A549 treated with DMSO at 1 μM for 4 hours (cell line): Measurements from ENCODE around the gene OAS2. TPM values are rescaled to one million over a fixed set of nuclear protein-coding genes. Genes with fewer than 3 reads are reported as not detected.

Source experiments
- total RNA-seq: library from RNA; stranded (reverse); fragments of 200-300 nt; extraction: Qiagen RNA extraction; gene quantifications from 5 replicates; pipeline ENCODE4 v1.2.3, GENCODE V29; 2022; ENCODE audit warnings: low read depth

OAS2 gene
- total RNA-seq, result 0.16 to 0.37 TPM (median 0.27 TPM) in 4 of 5 replicates, not detected in the other

GRCh38 chr12:112978163-112979040 is at the start of gene OAS2:
OAS2 (plus strand) TSS chr12:112978519; CDS start chr12:112978609, 90 bp downstream.

GRCh38 chr12:112937741-112938719 is 40.3 kb upstream of the OAS2 start, which contains the start of gene OAS3:
OAS3 (plus strand) TSS chr12:112938474; CDS start chr12:112938531, 57 bp downstream.

DNA sequence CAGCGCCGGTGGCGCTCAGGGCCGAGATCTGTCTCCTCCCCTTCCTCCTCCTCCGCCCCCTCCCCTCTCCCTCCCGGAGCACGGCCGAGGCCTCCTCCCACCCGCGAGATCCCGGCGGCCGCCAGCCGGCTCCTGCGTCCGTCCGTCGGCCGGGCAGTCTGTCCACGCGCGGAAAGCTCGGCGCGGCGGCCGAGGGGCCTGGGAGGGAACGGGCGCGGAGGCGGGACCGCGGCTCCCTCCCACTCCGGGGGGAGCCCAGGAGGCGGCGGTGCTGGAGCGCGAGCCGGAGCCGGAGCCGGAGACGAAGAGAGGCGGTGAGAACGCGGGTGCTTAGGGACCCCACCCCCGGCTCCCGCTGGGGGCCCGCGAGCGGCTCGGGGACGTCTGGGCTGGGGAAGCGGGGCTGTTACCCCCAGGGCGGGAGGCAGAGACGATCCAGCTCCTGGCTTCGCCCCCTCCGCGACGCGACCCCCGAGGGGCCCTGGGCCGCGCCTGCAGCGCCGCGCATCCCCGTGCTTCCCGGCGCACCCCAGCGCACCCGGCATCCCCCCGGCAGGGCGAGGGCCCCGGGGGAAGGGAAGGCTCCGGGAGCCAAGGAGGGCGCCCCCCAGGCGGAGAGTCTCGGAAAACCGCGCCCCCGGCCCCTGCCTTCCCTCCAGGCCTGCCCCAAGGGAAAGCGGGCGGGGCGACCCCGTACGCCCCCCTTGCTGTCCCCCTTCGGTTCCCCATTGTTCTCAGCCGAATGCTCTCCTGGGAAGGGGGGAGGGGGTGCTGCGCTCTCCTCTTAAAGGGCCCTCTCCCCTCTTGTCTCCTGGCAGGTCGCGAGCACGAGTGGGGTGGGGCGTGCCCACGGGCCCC is 78.5 kb downstream of the OAS2 start, which contains the start of gene DTX1:
Gene DTX1 (plus strand): TSS at position 100 of the 858 bp plus-strand sequence. CDS start 1,463 bp downstream, outside the sequence.

Other genes with a start within 250 kb of the OAS2 start
- 0.17 to 0.32 TPM (median 0.23 TPM) in 5 replicates for gene RPH3A, start 186.8 kb upstream of the OAS2 start, total RNA-seq
- gene OAS1, start 71.6 kb upstream of the OAS2 start, total RNA-seq, result 43.4 to 72.2 TPM (median 61.4 TPM) in 5 replicates
- 26.1 to 34.6 TPM (median 29.7 TPM) in 5 replicates for gene OAS3, start 40.0 kb upstream of the OAS2 start, total RNA-seq
- 0.23 to 0.50 TPM (median 0.34 TPM) in 5 replicates for gene DTX1, start 78.2 kb downstream of the OAS2 start, total RNA-seq
- 0.24 to 0.42 TPM (median 0.32 TPM) in 5 replicates for gene RASAL1, start 157.2 kb downstream of the OAS2 start, total RNA-seq
- 0.14 to 0.20 TPM (median 0.16 TPM) in 4 of 5 replicates, not detected in the other for gene CFAP73, start 171.2 kb downstream of the OAS2 start, total RNA-seq
- 49.9 to 93.4 TPM (median 78.9 TPM) in 5 replicates for gene DDX54, start 207.0 kb downstream of the OAS2 start, total RNA-seq
- gene RITA1, start 207.2 kb downstream of the OAS2 start, total RNA-seq, result 29.5 to 39.0 TPM (median 35.1 TPM) in 5 replicates
- gene TPCN1, start 242.9 kb downstream of the OAS2 start, total RNA-seq, result 18.5 to 21.8 TPM (median 20.1 TPM) in 5 replicates